ENCODE data around the gene LRRC74B.

GRCh38 chr22:21094911-21095772, 49.4 kb downstream of the LRRC74B start:
- TF ChIP-seq CTCF (IDR thresholded peaks at IDR 0.05; ENCODE audit: insufficient read depth, low read length, poor library complexity, severe bottlenecking) (no peak), EZH2phosphoT487 (conservative IDR thresholded peaks at IDR 0.05; ENCODE audit: low read length) (no peak)
